Adrenal gland (tissue), 12 donors: ENCODE data around the gene MBTD1. TPM values are rescaled to one million over a fixed set of nuclear protein-coding genes. Genes with fewer than 3 reads are reported as not detected.

Source experiments
- DNase-seq, 7 donors: peaks; one replicate each; pipeline ENCODE4 v3.0.0-alpha.2; 2019 to 2020
- H3K27ac ChIP-seq, 5 donors: fragments of 200-600 bp; sonication (generic) in 4 of 5; 1 replicate in 3 of 5; 2 replicates in 2 of 5; pipeline versions ENCODE4 v1.5.1 to v1.8.0; 2016 to 2020; ENCODE audit warnings: mild to moderate bottlenecking in 1 of 5
- H3K27me3 ChIP-seq: fragments of 200-600 bp; 2 replicates; pipeline ENCODE4 v1.8.0; 2021
- H3K36me3 ChIP-seq, 2 donors: fragments of 200-600 bp; replicated peaks in 1 of 2; 1 replicate in 1 of 2; 2 replicates in 1 of 2; pipeline versions ENCODE4 v1.5.1 to v1.8.0; 2018 to 2022
- H3K4me1 ChIP-seq, 2 donors: fragments of 200-600 bp; replicated peaks in 1 of 2; 1 replicate in 1 of 2; 2 replicates in 1 of 2; pipeline versions ENCODE4 v1.5.1 to v1.8.0; 2018 to 2021
- H3K4me3 ChIP-seq, 4 donors: fragments of 200-600 bp; sonication (generic) in 3 of 4; one replicate each; pipeline ENCODE4 v1.5.1; 2016 to 2018
- H3K9me3 ChIP-seq, 3 donors: fragments of 200-600 bp; sonication (generic) in 1 of 3; replicated peaks in 1 of 3; 1 replicate in 2 of 3; 2 replicates in 1 of 3; pipeline versions ENCODE4 v1.5.1 to v1.8.0; 2016 to 2021
- POLR2A ChIP-seq, 2 donors: fragments of 450-650 bp; IDR thresholded peaks; one replicate each; pipeline ENCODE4 v1.6.1; 2017; ENCODE audit warnings: antibody characterized with exemption in 2 of 2, mild to moderate bottlenecking in 2 of 2, moderate library complexity in 1 of 2
- WGBS, 4 donors: extraction: QIAGEN DNeasy Blood & Tissue Kit in 2 of 4; methylation state at CpG; one replicate each; pipeline versions ENCODE4 v1.1.5 to v1.1.7; 2013 to 2017; 5-methylcytosine and 5-hydroxymethylcytosine counted together
- intact Hi-C, 2 donors: fragments of 100-400 bp; cut with DNase I; formaldehyde crosslinking; loops; one replicate each; pipeline versions ENCODE4 v1.14.1 to v1.15.0; 2022 to 2023
- polyA plus RNA-seq, 3 donors: library from polyadenylated mRNA; stranded (reverse); fragments of 200-250 nt in 2 of 3; fragments of 350-450 nt in 1 of 3; fragmentation: Illumina TruSeq in 1 of 3; extraction: RNeasy Lipid Tissue Mini Kit (QIAGEN cat#74804) in 1 of 3; gene quantifications; one replicate each; pipeline ENCODE4 v1.2.3, GENCODE V29; 2013 to 2014
- total RNA-seq, 9 donors: library from RNA; depleted of rRNA in 4 of 9; stranded (reverse); fragments of >200 nt in 4 of 9; fragments of 120-200 nt in 1 of 9; fragmentation: NEBNext Ultra II Directional in 1 of 9; extraction: Animal tissue kit (Norgen Biotek cat#: 25700) in 1 of 9; gene quantifications; one replicate each; pipeline versions ENCODE4 v1.1.0 to v1.2.4, GENCODE V29; 2013 to 2023
- TF ChIP-seq, protein P1 (sequence below), 6 experiments: fragments of 450-650 bp in 4 of 6; fragments of 200-600 bp in 2 of 6; sonication (generic) in 1 of 6; IDR thresholded peaks; 1 replicate in 5 of 6; 2 replicates in 1 of 6; pipeline versions ENCODE4 v1.5.1 to v1.8.0; 2016 to 2021; ENCODE audit warnings: antibody characterized with exemption in 6 of 6, mild to moderate bottlenecking in 2 of 6, moderate library complexity in 1 of 6
- donor health status: healthy with polysubstance abuse.
- donor health status: Bipolar disorder and iron deficiency.
- donor health status: DM: yes; HTN: yes; CAD: no.
- donor health status: DM: no; HTN: no; CAD: no.
- donor health status: DM: no; HTN: no; CAD: no.
- donor health status: DM: yes; HTN: yes; CAD: no.

Gene MBTD1
- total and polyA plus RNA-seq, 12 donors, result 5.5 to 20.0 (median 10.3) TPM

DNA sequence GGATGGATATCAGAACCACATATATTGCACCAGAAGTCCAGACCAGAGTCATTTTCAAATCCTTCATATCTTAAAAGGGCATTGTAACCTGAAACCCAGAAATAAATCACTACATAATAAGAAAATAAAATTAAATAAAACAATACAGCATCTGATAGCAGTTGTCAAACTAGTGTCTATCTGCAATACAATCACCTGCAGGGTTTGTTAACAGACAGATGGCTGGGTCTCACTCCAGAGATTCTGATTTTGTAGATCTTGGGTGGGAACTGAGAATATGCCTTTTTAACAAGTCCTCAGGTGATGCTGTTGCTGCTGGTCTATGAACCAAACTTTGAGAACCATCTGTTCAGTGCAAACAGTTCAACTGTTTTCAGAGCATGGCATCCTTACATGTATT is 56.0 kb downstream of the MBTD1 start:
- TF ChIP-seq POLR2A (IDR thresholded peaks at IDR 0.05), result no peak
- TF ChIP-seq, protein P1, sequence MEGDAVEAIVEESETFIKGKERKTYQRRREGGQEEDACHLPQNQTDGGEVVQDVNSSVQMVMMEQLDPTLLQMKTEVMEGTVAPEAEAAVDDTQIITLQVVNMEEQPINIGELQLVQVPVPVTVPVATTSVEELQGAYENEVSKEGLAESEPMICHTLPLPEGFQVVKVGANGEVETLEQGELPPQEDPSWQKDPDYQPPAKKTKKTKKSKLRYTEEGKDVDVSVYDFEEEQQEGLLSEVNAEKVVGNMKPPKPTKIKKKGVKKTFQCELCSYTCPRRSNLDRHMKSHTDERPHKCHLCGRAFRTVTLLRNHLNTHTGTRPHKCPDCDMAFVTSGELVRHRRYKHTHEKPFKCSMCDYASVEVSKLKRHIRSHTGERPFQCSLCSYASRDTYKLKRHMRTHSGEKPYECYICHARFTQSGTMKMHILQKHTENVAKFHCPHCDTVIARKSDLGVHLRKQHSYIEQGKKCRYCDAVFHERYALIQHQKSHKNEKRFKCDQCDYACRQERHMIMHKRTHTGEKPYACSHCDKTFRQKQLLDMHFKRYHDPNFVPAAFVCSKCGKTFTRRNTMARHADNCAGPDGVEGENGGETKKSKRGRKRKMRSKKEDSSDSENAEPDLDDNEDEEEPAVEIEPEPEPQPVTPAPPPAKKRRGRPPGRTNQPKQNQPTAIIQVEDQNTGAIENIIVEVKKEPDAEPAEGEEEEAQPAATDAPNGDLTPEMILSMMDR (IDR thresholded peaks at IDR 0.05), result no peak
- no peaks in the 10 kb centered on the region for H3K27me3 ChIP-seq
- peaks cover 0 to 70% of the 10 kb centered on the region in 2 donors for H3K36me3 ChIP-seq
- no peak overlapping the region for H3K27ac ChIP-seq
- intact Hi-C loops, result no loop called here
- no peak for DNase-seq
- H3K9me3 ChIP-seq, result no peaks in the 10 kb centered on the region
- H3K4me3 ChIP-seq, result no peak overlapping the region
- no peaks in the 10 kb centered on the region for H3K4me1 ChIP-seq

- peaks cover 0 to 66% of the 10 kb centered on the region in 2 donors for H3K36me3 ChIP-seq
- intact Hi-C loops, result no loop called here
- no peak overlapping the region for H3K27ac ChIP-seq
- no peak overlapping the region for H3K4me3 ChIP-seq
- H3K9me3 ChIP-seq, result no peaks in the 10 kb centered on the region
- 84 to 94% (median 89%) methylated on average over 2 of the region's 2 CpGs for WGBS, 4 donors
- DNase-seq, result no peak
- no peaks in the 10 kb centered on the region for H3K4me1 ChIP-seq
- no peaks in the 10 kb centered on the region for H3K27me3 ChIP-seq
- no peak for TF ChIP-seq POLR2A (IDR thresholded peaks at IDR 0.05)
- TF ChIP-seq, protein P1 (IDR thresholded peaks at IDR 0.05), result no peak
Measured at GRCh38 chr17:51200846-51201245, 59.0 kb downstream of the MBTD1 start.

- Histone ChIP-seq H3K27ac (no peak overlapping the region), H3K9me3 (no peaks in the 10 kb centered on the region), H3K4me3 (no peak overlapping the region), H3K27me3 (no peaks in the 10 kb centered on the region), H3K4me1 (no peaks in the 10 kb centered on the region), H3K36me3 (peaks cover 0 to 66% of the 10 kb centered on the region in 2 donors)
- intact Hi-C loops, result no loop called here
- TF ChIP-seq, protein P1 (IDR thresholded peaks at IDR 0.05), result no peak
- no peak for TF ChIP-seq POLR2A (IDR thresholded peaks at IDR 0.05)
- no peak for DNase-seq
- 92 to 98% (median 95%) methylated on average over 6 of the region's 6 CpGs for WGBS, 4 donors
Measured at GRCh38 chr17:51200295-51200694, 59.6 kb downstream of the MBTD1 start.

DNA sequence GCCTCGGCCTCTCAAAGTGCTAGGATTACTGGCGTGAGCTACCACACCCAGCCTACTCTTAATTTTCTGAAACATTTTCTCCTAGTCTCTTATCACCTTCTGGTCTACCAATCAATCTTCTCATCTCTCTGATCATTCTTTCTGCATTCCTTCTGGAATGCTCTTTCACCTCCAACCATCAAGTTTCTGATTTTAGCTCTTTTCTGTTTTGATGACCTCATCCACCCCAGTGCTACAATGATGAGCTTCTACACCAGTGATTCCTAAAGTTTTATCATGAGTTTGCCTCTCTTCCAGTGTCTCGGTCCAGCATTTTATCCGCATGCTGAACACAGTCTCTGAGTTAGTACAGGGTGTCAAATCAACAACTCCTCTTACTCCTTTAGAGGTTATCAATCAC is 62.1 kb downstream of the MBTD1 start:
- Histone ChIP-seq H3K4me3 (no peak overlapping the region), H3K4me1 (no peaks in the 10 kb centered on the region), H3K36me3 (peaks cover 0 to 60% of the 10 kb centered on the region in 2 donors), H3K9me3 (no peaks in the 10 kb centered on the region), H3K27ac (no peak overlapping the region), H3K27me3 (no peaks in the 10 kb centered on the region)
- whole genome bisulfite sequencing, 4 donors, result 96 to 99% (median 97%) methylated on average over 3 to 4 of the region's 4 CpGs
- no peak for DNase-seq
- intact Hi-C loops, result no loop called here
- TF ChIP-seq, protein P1 (IDR thresholded peaks at IDR 0.05), result no peak
